Smooth muscle cell of the pulmonary artery (primary cell): ENCODE results near the gene TNKS1BP1. TPM values are rescaled to one million over a fixed set of nuclear protein-coding genes. Genes with fewer than 3 reads are reported as not detected.

Source experiments
- total RNA-seq: library from RNA; depleted of rRNA; stranded (reverse); fragments of >200 nt; gene quantifications from 2 replicates; pipeline ENCODE4 v1.2.3, GENCODE V29; 2014

TNKS1BP1 gene
- total RNA-seq, result 89.9 and 90.3 TPM in 2 replicates

GRCh38 chr11:57324886-57325734 is at the start of gene TNKS1BP1:
Gene TNKS1BP1 (minus strand): TSS chr11:57324952. CDS start chr11:57321885, 3,067 bp downstream.

GRCh38 chr11:57338142-57338541 is 13.4 kb upstream of the TNKS1BP1 start, which contains the start of gene P2RX3:
Gene P2RX3 (plus strand): TSS chr11:57338352. CDS start chr11:57338551, 199 bp downstream.

GRCh38 chr11:57335343-57336110 is 10.8 kb upstream of the TNKS1BP1 start, which contains the start of gene SSRP1:
Gene SSRP1 (minus strand): TSS chr11:57335892. CDS start chr11:57335121, 771 bp downstream.

Other genes starting within 250 kb of the TNKS1BP1 start
- gene LRRC55, start 143.0 kb downstream of the TNKS1BP1 start, total RNA-seq, result not detected in 2 replicates
- gene APLNR, start 87.7 kb downstream of the TNKS1BP1 start, total RNA-seq, result 0.03 and 0.39 TPM in 2 replicates
- gene SSRP1, start 10.9 kb upstream of the TNKS1BP1 start, total RNA-seq, result 49.5 and 59.6 TPM in 2 replicates
- not detected in 2 replicates for gene P2RX3, start 13.4 kb upstream of the TNKS1BP1 start, total RNA-seq
- not detected in 2 replicates for gene PRG3, start 56.2 kb upstream of the TNKS1BP1 start, total RNA-seq
- 0.26 and 0.73 TPM in 2 replicates for gene PRG2, start 65.7 kb upstream of the TNKS1BP1 start, total RNA-seq
- gene SLC43A3, start 102.2 kb upstream of the TNKS1BP1 start, total RNA-seq, result 18.2 and 21.3 TPM in 2 replicates
- 0.13 TPM in 1 of 2 replicates, not detected in the other for gene RTN4RL2, start 135.6 kb upstream of the TNKS1BP1 start, total RNA-seq
- gene SLC43A1, start 190.8 kb upstream of the TNKS1BP1 start, total RNA-seq, result 6.3 and 12.7 TPM in 2 replicates
- 18.6 and 24.2 TPM in 2 replicates for gene TIMM10, start 205.8 kb upstream of the TNKS1BP1 start, total RNA-seq
- not detected in 2 replicates for gene SMTNL1, start 212.6 kb upstream of the TNKS1BP1 start, total RNA-seq
- gene UBE2L6, start 242.7 kb upstream of the TNKS1BP1 start, total RNA-seq, result 46.3 and 60.1 TPM in 2 replicates